HUDEP-2 (cell line): ENCODE measurements around the gene RAB31.

Experiments used
- DNase-seq, 76 experiments: peaks; one replicate each; lab custom pipeline; 2025; ENCODE audit not compliant: unreplicated experiment in 76 of 76; lab: John Stamatoyannopoulos, UW

Gene RAB31

GRCh38 chr18:9831036-9831722 is 123.1 kb downstream of the RAB31 start:
- DNase-seq: peak in 1 of 76 experiments; percentile 22

GRCh38 chr18:9831723-9832199 is 123.7 kb downstream of the RAB31 start:
- no peak for DNase-seq

GRCh38 chr18:9832871-9833270 is 124.8 kb downstream of the RAB31 start:
- no peak for DNase-seq

- DNase-seq: no peak
These were observed 126.5 kb downstream of the RAB31 start for GRCh38 chr18:9834551-9834950.

GRCh38 chr18:9835113-9835755 is 127.1 kb downstream of the RAB31 start:
- no peak for DNase-seq

GRCh38 chr18:9835825-9836224 is 127.7 kb downstream of the RAB31 start:
- no peak for DNase-seq

GRCh38 chr18:9838144-9838877 is 130.2 kb downstream of the RAB31 start:
- DNase-seq: no peak

- no peak for DNase-seq
These were observed 131.1 kb downstream of the RAB31 start for GRCh38 chr18:9839211-9839610.

GRCh38 chr18:9839853-9840252 is 131.8 kb downstream of the RAB31 start:
- no peak for DNase-seq

- DNase-seq: no peak
These were observed 133.7 kb downstream of the RAB31 start for GRCh38 chr18:9841752-9842151.

GRCh38 chr18:9842448-9842847 is 134.3 kb downstream of the RAB31 start:
- DNase-seq: no peak

- DNase-seq: no peak
These were observed 137.2 kb downstream of the RAB31 start for GRCh38 chr18:9845256-9845655.

GRCh38 chr18:9846162-9846925 is 138.2 kb downstream of the RAB31 start:
- no peak for DNase-seq

- DNase-seq: no peak
These were observed 140.2 kb downstream of the RAB31 start for GRCh38 chr18:9848170-9848879.

GRCh38 chr18:9849407-9850283 is 141.5 kb downstream of the RAB31 start:
- DNase-seq: peak in 25 of 76 experiments; percentile 0 to 60 (median 19)

- DNase-seq: no peak
These were observed 142.2 kb downstream of the RAB31 start for GRCh38 chr18:9850309-9850708.

- no peak for DNase-seq
These were observed 143.4 kb downstream of the RAB31 start for GRCh38 chr18:9851511-9851910.

- DNase-seq: no peak
These were observed 144.4 kb downstream of the RAB31 start for GRCh38 chr18:9852266-9853081.
